GM12873 (cell line): ENCODE measurements around the gene DOCK4.

Source experiments
- TF ChIP-seq, protein P1 (sequence below): IDR thresholded peaks from 2 replicates; pipeline ENCODE4 v1.5.1; 2012; ENCODE audit warnings: low read depth, mild to moderate bottlenecking, moderate library complexity, low read length, control low read depth; ENCODE audit not compliant: insufficient read depth; ENCODE audit errors: missing control alignments

DOCK4 gene

DNA sequence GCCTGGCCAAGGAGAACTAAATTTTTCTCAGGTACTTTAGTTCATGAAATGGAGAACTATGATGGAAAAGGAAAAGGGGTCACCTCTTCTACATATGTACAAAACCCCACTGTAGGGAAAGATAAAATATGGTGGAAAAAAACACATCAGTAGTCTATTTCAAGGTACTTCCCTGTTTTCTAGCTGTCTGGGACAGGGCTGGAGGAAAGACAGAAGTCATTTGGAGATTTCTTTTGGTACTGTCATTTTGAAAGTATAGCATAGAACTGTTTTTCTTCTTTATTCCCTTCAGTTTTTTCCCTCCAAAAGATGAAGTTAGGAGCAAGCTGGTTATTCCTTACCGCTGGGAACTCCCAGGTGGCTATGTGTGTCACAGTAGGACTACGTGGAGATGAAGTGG, 196.1 kb downstream of the DOCK4 start:
- TF ChIP-seq, protein P1, sequence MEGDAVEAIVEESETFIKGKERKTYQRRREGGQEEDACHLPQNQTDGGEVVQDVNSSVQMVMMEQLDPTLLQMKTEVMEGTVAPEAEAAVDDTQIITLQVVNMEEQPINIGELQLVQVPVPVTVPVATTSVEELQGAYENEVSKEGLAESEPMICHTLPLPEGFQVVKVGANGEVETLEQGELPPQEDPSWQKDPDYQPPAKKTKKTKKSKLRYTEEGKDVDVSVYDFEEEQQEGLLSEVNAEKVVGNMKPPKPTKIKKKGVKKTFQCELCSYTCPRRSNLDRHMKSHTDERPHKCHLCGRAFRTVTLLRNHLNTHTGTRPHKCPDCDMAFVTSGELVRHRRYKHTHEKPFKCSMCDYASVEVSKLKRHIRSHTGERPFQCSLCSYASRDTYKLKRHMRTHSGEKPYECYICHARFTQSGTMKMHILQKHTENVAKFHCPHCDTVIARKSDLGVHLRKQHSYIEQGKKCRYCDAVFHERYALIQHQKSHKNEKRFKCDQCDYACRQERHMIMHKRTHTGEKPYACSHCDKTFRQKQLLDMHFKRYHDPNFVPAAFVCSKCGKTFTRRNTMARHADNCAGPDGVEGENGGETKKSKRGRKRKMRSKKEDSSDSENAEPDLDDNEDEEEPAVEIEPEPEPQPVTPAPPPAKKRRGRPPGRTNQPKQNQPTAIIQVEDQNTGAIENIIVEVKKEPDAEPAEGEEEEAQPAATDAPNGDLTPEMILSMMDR, result no peak

DNA sequence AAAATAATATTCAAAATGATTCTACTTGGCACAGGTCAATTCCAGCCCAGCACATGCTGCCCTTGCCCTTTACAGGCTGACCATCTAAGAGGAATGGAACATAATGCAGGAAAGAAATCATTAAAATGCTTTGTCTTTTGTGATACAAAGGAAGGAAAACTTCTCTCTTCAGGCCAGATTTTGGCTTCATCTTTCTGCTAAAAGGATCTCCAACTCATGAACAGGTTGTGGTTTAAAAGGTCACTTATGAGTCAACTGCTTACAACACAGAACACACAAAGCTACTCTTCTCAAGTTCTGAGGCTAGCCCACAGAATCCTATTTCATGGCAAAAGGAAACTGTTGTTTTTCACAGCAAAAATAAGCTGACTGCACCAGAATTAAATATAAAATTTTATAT, 197.1 kb downstream of the DOCK4 start:
- TF ChIP-seq, protein P1, result no peak

DNA sequence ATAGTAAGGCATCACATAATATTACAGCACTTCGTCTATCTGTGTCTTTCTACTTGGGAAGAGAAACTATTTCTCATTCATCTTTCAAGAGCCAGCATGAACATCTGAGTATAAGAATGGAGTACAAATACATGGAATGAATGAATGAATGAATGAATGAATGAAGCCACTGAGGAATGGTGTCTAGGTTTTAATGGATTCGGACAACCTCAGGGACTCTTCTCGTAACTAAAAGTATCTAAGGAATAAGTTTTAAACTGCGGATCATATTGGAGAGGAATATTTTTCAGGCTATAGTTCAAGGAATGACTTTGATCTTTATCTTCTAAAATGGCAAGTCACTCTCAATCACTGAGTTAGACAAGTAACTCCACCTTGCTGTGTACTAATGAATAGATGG, 199.0 kb downstream of the DOCK4 start:
- TF ChIP-seq, protein P1, result no peak

DNA sequence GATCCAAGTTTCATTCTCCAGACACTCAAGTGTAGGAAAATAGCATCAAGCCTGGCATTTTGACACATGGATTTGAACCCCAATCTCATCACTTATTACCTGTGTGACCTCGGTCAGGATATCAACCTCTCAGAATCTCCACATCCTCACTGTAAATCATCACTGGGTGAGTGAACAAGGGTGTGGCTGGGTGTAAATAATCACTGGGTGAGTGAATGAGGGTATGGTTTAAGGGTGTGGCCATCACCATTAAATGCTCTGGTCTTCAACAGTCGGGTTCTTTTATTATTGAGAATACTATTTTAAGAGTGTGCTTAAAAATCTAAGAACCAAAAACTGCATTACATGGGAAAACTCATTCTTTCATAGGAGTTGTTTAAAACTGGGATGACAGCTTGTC, 200.1 kb downstream of the DOCK4 start:
- TF ChIP-seq, protein P1, result no peak

DNA sequence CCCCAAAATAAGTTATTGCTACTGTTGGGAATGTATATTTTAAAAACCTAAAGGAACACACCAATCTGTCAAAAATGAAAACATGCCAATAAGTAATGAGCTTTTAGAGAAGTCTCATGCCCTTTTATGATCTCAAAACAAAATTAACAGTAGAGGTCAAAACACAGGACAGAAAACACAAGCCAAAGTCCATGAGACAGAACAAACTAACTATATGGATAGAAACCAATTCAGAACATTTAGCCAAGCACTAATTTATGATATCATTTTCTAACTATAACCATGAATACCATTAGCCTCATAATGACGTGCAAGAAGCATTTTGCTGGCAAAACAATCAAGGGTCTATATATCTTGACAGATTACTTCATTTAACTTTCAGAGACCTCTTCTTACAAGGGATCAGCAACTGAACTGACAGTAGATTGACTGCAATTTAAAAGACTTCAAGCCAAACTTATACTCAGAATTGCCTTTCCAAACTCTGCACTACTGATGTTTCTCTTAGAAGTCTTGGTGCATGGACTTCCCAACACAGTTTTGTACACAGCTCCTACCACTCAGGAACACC, 200.9 kb downstream of the DOCK4 start:
- TF ChIP-seq, protein P1, result no peak

DNA sequence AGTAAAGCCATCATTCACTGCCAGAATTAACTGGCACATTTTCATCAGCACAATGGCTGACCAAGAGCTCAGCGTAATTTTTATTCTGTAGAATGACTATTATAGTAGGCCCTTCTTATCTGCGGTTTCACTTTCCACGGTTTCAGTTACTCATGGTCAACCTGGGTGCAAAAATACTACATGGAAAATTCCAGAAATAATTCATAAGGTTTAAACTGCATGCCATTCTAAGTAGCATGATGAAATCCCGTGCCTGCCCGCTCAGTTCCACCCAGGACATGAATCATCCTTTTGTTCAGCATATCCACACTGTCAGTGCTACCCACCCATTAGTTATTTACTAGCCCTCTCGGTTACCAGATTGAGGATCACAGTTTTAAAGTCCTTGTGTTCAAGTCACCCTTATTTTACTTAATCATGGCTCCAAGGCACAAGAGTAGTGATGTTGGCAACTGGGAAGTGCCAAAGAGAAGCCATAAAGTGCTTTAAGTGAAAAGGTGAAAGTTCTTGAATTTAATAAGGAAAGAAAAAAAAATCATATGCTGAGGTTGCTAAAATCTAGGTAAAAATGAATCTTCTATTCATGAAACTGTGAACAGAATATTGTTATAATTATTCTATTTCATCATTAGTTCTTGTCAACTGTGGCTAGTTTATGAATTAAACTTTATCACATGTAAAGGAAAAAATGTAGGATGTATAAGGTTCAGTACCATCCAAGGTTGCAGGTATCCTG, 204.9 kb downstream of the DOCK4 start:
- TF ChIP-seq, protein P1, result no peak

DNA sequence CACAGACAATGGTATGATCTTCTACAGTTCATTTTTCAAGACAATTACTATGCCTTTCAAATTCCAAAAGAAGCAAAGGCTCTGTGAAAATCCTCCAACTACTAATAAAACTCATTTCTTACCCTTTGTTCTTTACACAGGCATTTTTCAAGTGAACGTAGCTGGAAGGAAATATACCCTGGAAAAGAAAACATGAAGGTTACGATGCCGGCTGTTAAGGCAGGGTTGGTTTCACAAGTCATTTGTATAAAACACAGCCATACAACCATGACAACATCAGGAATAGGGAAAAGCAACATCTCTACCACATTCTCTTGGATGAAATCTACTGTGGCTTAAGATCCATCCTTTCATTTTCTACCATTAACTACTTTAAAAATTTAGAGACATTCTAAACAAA, 207.9 kb downstream of the DOCK4 start:
- TF ChIP-seq, protein P1, result no peak
